ENCODE data around the gene UBC.
A peak's percentile ranks its signal among the peaks of the same experiment; 100 is the strongest.
"Not testable (repeated sequence)": the region's sequence is repeated elsewhere in the genome, so short reads cannot be mapped to it uniquely, and the experiment has no call there.

UBC gene

DNA sequence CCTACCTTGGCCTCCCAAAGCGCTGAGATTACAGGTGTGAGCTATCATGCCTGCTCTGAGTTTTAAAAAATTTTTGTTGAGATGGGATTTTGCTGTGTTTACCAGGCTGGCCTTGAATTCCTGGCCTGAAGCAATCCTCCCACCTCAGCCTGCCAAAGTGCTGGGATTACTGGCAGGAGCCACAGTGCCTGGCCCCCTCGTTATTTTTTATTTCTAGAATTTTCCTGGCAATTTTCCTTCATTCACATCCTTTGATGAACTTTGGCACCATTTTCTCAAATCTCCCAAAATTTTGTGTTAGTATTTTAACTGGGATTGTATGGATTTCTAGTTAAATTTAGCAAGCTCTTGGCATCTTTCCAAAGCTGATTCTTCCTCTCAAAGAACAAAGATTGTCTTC lies 26.2 kb downstream of the UBC start:
- no peak for DNase-seq (ENCODE audit: extremely low spot score)

DNA sequence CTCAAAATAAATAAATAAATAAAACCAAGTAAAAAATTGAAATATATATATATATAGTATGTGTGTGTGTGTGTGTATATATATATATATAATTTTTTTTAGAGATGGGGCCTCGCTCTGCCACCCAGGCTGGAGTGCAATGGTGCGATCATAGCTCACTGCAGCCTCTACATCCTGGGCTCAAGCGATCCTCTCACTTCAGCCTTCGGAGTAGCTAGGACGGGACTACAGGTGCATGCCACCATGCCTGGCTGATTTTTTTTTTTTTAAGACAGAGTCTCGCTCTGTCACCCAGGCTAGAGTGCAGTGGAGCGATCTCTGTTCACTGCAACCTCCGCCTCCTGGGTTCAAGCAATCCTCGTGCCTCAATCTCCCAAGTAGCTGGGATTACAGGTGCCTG lies 26.7 kb downstream of the UBC start:
- POLR2A ChIA-PET; DNase-seq (ENCODE audit: extremely low spot score): not testable (repeated sequence)
- CTCF ChIA-PET, result interaction anchor here (0.9 to 6.4 kb wide), 5 partner anchors 10 to 25 kb away, joined by 3 to 41 read pairs (median 3); no protein-coding TSS in a partner anchor

More for the DNA sequence above, 26.2 kb downstream of the UBC start:
- TF ChIP-seq, protein P1, sequence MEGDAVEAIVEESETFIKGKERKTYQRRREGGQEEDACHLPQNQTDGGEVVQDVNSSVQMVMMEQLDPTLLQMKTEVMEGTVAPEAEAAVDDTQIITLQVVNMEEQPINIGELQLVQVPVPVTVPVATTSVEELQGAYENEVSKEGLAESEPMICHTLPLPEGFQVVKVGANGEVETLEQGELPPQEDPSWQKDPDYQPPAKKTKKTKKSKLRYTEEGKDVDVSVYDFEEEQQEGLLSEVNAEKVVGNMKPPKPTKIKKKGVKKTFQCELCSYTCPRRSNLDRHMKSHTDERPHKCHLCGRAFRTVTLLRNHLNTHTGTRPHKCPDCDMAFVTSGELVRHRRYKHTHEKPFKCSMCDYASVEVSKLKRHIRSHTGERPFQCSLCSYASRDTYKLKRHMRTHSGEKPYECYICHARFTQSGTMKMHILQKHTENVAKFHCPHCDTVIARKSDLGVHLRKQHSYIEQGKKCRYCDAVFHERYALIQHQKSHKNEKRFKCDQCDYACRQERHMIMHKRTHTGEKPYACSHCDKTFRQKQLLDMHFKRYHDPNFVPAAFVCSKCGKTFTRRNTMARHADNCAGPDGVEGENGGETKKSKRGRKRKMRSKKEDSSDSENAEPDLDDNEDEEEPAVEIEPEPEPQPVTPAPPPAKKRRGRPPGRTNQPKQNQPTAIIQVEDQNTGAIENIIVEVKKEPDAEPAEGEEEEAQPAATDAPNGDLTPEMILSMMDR (IDR thresholded peaks at IDR 0.05; ENCODE audit: control extremely low read depth, extremely low read depth, low read depth, missing control alignments), result no peak
- POLR2A ChIA-PET, result no interaction called here
- CTCF ChIA-PET, result interaction anchor here (1.2 to 6.4 kb wide), 3 partner anchors 10 to 18 kb away, joined by 3 to 41 read pairs (median 5); no protein-coding TSS in a partner anchor

DNA sequence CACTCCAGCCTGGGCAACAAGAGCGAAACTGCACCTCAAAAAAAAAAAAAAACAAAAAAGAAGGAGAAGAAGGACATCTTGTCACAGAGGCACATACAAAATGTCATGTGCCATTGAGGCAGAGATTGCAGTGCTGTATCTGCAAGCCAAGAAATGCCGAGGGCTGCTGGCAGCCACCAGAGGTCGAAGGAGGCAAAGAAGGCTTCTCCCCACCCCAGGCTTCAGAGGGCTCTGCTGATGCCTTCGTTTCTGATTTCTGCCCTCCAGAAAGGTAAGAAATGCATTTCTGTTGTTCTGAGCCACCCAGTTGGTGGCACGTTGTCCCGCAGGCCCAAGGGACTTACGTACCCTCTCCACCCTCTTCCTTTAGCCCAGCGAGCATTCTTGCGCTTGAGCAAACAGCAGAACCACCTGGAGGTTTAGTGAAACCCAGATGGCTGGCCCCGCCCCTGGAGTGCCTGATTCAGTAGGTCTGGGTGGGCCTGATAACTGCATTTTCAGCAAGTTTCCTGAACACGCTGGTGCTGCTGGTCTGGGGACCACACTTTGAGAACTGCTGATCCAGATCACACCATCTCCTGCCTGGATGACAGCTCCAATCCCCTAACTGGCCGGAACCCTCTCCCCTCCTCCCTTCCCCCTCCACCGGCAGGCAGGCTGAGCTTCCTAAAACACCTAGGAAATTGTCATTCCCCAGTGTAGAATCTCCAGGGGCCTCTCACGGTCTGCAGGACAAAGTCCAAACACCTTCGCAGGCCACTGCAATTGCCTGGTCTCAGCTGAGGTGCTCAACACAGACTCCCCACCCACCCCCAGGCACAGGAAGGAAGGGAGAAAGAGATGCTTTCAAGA lies 29.6 kb downstream of the UBC start:
- ChIA-PET POLR2A (interaction anchor here (1.1 kb wide), 1 partner anchor 22 kb away, joined by 3 read pairs; no protein-coding TSS in a partner anchor), CTCF (interaction anchor here (1.0 to 1.8 kb wide), 2 partner anchors 17 to 22 kb away, joined by 5 to 6 read pairs; no protein-coding TSS in a partner anchor)
- TF ChIP-seq, protein P1 (IDR thresholded peaks at IDR 0.05; ENCODE audit: control extremely low read depth, extremely low read depth, low read depth, missing control alignments), result no peak
- peak; percentile 59 for DNase-seq (ENCODE audit: extremely low spot score)

DNA sequence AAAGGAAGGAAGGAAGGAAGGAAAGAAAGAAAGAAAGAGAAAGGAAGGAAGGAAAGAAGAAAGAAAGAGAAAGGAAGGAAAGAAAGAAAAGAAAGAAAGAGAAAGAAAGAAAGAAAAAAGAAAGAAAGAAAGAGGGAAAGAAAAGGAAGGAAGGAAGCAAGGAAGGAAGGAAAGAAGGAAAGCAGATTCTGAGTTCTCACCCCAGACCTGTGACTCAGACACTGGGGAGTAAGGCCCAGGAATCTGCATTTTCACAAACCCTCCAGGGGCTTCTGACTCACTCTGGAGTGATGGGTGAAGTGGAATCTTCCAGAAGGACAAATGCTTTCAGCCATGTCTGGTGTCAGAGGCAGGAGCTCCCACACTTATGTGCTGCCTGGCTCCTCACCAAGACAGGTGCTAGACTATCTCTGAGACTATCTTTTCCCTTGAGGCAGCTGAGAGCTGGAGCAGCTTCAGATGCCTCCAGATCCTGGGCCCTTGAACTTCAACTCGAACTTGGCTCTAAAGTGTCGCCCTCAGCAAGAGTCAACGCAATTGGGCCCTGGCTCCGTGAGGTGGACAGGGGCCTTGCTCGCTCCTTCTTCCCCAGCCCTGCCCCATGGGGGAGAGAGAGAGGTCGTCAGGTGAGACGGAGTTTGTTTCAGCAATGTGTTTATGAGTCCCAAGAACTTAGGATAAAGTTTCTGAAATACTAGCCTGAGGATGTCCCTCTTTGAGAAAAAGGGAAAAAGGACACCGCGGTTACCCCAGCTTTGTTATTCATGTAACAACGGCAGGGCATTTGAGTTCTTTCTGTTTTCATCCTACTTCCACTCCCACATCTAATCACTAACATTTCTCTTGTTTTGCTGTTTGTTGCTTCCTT lies 31.0 kb downstream of the UBC start:
- TF ChIP-seq, protein P1 (IDR thresholded peaks at IDR 0.05; ENCODE audit: control extremely low read depth, extremely low read depth, low read depth, missing control alignments), result no peak
- ChIA-PET POLR2A (no interaction called here), CTCF (interaction anchor here (1.8 kb wide), 1 partner anchor 18 kb away, joined by 5 read pairs; no protein-coding TSS in a partner anchor)
- DNase-seq (ENCODE audit: extremely low spot score), result no peak

DNA sequence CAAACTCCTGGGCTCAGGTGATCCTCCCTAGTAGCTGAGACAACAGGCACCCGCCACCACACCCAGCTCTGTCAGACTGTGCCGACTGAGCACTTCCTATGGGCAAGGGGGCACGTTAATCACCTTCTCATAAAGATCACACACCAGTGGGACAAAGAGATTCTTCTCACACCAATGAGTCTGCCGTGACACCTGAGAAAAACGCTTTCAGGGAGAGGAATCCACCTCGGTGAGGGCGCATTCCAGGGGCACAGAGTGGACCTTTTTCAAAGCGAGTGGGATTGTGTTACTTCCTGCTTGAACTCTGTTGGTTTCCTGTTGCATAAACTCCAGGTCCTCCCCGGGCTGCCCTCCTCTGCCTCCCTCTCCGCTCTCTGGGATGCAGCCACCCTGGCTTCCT lies 33.3 kb downstream of the UBC start:
- DNase-seq (ENCODE audit: extremely low spot score), result no peak
- POLR2A ChIA-PET, result no interaction called here

DNA sequence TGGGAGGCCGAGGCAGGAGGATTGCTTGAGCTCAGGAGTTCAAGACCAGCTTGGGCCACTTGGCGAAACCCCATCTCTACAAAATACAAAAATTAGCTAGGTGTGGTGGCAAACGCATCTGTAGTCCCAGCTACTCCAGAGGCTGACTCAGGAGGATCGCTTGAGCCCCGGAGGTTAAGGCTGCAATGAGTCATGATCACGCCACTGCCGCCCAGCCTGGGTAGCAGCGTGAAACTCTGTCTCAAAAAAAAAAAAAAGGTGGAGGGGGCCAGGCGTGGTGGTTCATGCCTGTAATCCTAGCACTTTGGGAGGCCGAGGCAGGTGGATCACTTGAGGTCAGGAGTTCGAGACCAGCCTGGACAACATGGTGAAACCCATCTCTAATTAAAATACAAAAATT lies 34.1 kb downstream of the UBC start:
- DNase-seq (ENCODE audit: extremely low spot score), result not testable (repeated sequence)
- ChIA-PET CTCF (interaction anchor here (1.1 to 2.6 kb wide), 3 partner anchors 9 to 26 kb away, joined by 3 to 12 read pairs (median 12); no protein-coding TSS in a partner anchor), POLR2A (interaction anchor here (0.7 kb wide), 1 partner anchor 31 kb away, joined by 4 read pairs; no protein-coding TSS in a partner anchor)

More for the DNA sequence above, 33.3 kb downstream of the UBC start:
- TF ChIP-seq, protein P1 (IDR thresholded peaks at IDR 0.05; ENCODE audit: control extremely low read depth, extremely low read depth, low read depth, missing control alignments), result no peak
- CTCF ChIA-PET, result interaction anchor here (2.3 to 2.6 kb wide), 2 partner anchors 20 to 25 kb away, joined by 12 read pairs; no protein-coding TSS in a partner anchor

DNA sequence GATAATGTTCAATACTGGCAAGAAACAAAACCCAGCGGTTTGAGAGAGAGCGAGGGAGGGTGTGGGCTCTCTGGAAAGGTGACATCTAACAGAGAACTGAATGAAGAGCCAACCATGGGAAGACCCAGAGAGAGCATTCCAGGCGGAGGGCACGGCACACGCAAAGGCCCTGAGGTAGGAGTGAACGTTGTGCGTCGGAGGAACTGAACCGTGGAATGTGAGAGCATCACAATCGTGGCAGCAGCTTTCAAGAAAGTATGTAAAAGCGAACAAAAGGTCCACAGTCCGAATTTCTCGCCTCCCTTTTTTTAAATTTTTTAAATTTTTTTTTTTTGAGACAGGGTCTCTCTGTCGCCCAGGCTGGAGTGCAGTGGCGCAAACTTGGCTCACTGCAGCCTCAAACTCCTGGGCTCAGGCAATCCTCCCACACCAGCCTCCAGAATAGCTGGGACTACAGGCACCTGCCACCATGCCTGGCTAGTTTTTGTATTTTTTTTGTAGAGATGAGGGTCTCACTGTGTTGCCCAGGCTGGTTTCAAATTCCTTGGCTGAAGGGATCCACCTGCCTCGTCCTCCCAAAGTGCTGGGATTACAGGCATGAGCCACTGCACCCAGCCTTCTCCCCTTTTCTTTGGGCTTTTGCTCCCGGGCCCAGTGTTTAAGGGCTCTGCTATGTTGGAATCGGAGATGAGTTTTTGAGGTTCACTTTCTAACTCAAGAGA lies 35.5 kb downstream of the UBC start:
- TF ChIP-seq, protein P1 (IDR thresholded peaks at IDR 0.05; ENCODE audit: control extremely low read depth, extremely low read depth, low read depth, missing control alignments), result no peak
- CTCF ChIA-PET, result interaction anchor here (1.0 to 2.6 kb wide), 3 partner anchors 9 to 27 kb away, joined by 4 to 12 read pairs (median 5); no protein-coding TSS in a partner anchor
- POLR2A ChIA-PET, result no interaction called here
- no peak for DNase-seq (ENCODE audit: extremely low spot score)
